DLD1 (cell line): Measurements from ENCODE around the gene ACSF3.
"Not testable (repeated sequence)": the region's sequence is repeated elsewhere in the genome, so short reads cannot be mapped to it uniquely, and the experiment has no call there.

Experiments used
- in situ Hi-C: cut with HindIII; loops from 2 replicates; pipeline ENCODE4 v1.10.0; 2017; ENCODE audit warnings: low sequenced_read_pairs

ACSF3 gene

GRCh38 chr16:89185887-89186592 is 92.4 kb downstream of the ACSF3 start:
- in situ Hi-C loops, result not testable (repeated sequence)

GRCh38 chr16:89186593-89187031 is 93.0 kb downstream of the ACSF3 start:
- in situ Hi-C loops, result not testable (repeated sequence)

GRCh38 chr16:89187032-89187769 is 93.5 kb downstream of the ACSF3 start:
- in situ Hi-C loops, result no loop called here

GRCh38 chr16:89187770-89188392 is 94.2 kb downstream of the ACSF3 start:
- in situ Hi-C loops, result no loop called here

GRCh38 chr16:89188471-89189357 is 95.1 kb downstream of the ACSF3 start:
- in situ Hi-C loops, result not testable (repeated sequence)

- in situ Hi-C loops, result no loop called here
These were observed 95.8 kb downstream of the ACSF3 start for GRCh38 chr16:89189358-89190025.

- in situ Hi-C loops, result no loop called here
These were observed 96.7 kb downstream of the ACSF3 start for GRCh38 chr16:89190150-89190958.

GRCh38 chr16:89191033-89191900 is 97.6 kb downstream of the ACSF3 start:
- in situ Hi-C loops, result no loop called here

- in situ Hi-C loops, result no loop called here
These were observed 98.2 kb downstream of the ACSF3 start for GRCh38 chr16:89191901-89192185.

GRCh38 chr16:89192186-89192955 is 98.7 kb downstream of the ACSF3 start:
- in situ Hi-C loops, result not testable (repeated sequence)

- in situ Hi-C loops, result no loop called here
These were observed 99.4 kb downstream of the ACSF3 start for GRCh38 chr16:89192956-89193575.

- in situ Hi-C loops, result no loop called here
These were observed 100.1 kb downstream of the ACSF3 start for GRCh38 chr16:89193576-89194293.

- in situ Hi-C loops, result no loop called here
These were observed 101.0 kb downstream of the ACSF3 start for GRCh38 chr16:89194340-89195311.

- in situ Hi-C loops, result no loop called here
These were observed 102.0 kb downstream of the ACSF3 start for GRCh38 chr16:89195521-89196171.

- in situ Hi-C loops, result no loop called here
These were observed 103.5 kb downstream of the ACSF3 start for GRCh38 chr16:89197033-89197632.
